C4-2B (cell line): ENCODE results near the gene HELZ.

Source experiments
- CTCF ChIP-seq: fragments of 450-650 bp; conservative IDR thresholded peaks from 2 replicates; pipeline ENCODE4 v1.5.1; 2017; ENCODE audit warnings: mild to moderate bottlenecking
- ZFX ChIP-seq: fragments of 450-650 bp; IDR thresholded peaks from 2 replicates; pipeline ENCODE4 v1.6.1; 2017

- TF ChIP-seq CTCF = no peak
- TF ChIP-seq ZFX = no peak
These were observed 204.3 kb downstream of the HELZ start for GRCh38 chr17:67040652-67041051.
